OCI-LY3 (cell line): ENCODE measurements around the gene ZNF280A.

ENCODE experiments used
- EZH2phosphoT487 ChIP-seq: fragments of 200-600 bp; shearing (Covaris generic); IDR thresholded peaks from 2 replicates; pipeline ENCODE4 v1.6.1; 2018; ENCODE audit warnings: antibody characterized with exemption, mixed run types, low read depth
- TF ChIP-seq, protein P1 (sequence below): fragments of 200-600, 300-600 bp; sonication (generic); IDR thresholded peaks from 2 replicates; pipeline ENCODE4 v1.5.1; 2014; ENCODE audit warnings: antibody characterized with exemption, low read length, low read depth

DNA sequence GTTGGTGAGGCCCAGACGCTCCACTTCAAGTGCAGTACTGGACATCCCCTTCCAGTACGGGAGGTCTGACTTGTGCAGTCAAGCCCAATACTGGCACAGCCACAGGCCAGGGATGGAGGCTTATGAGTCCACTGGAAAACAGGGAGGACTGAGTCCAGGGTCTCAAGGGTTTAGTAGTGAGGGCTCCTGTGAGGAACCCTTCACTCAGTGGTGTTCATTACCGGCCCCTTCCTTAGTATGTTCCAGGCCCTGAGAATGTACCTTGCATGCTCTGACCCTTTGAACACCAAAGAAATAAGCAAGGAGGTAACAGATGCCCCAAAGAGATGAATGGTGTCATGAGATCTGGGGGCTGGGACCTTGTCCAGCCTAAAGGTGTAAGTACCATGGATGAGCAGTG, 27.2 kb upstream of the ZNF280A start:
- TF ChIP-seq EZH2phosphoT487: no peak
- TF ChIP-seq, protein P1, sequence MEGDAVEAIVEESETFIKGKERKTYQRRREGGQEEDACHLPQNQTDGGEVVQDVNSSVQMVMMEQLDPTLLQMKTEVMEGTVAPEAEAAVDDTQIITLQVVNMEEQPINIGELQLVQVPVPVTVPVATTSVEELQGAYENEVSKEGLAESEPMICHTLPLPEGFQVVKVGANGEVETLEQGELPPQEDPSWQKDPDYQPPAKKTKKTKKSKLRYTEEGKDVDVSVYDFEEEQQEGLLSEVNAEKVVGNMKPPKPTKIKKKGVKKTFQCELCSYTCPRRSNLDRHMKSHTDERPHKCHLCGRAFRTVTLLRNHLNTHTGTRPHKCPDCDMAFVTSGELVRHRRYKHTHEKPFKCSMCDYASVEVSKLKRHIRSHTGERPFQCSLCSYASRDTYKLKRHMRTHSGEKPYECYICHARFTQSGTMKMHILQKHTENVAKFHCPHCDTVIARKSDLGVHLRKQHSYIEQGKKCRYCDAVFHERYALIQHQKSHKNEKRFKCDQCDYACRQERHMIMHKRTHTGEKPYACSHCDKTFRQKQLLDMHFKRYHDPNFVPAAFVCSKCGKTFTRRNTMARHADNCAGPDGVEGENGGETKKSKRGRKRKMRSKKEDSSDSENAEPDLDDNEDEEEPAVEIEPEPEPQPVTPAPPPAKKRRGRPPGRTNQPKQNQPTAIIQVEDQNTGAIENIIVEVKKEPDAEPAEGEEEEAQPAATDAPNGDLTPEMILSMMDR: no peak
